ENCODE data around the gene POPDC3.

DNA sequence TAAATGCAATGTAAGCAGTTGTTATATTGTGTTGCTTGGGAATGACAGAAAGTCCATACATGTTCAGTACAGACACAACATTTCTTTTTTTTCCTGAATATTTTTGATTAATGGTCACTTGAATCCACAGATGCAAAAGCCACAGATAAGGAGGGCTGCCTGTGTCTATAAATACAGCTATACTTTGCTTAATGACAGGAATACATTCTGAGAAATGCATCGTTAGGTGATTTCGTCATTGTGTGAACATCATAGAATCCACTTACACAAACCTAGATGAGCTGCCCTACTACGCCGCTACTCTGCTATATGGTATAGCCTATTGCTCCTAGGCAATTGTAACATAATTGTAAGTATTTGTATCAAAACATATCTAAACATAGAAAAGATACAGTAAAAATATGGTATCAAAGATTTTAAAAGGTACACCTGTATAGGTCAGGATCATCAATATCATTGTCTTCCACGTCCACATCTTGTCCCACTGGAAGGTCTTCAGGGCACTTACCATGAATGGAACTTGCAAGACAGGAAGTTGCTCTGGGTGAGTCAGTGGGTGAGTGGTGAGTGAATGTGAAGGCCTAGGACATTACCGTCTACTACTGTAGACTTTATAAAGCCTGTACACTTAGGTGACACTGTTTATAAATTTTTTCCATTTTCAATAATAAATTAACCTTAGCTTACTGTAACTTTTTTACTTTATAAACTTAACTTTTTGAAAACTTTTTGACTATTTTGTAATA lies 27.9 kb upstream of the POPDC3 start:
- TF ChIP-seq RFX5 (IDR thresholded peaks at IDR 0.05; ENCODE audit: low read depth, low read length) = no peak
- TF ChIP-seq, protein P1, sequence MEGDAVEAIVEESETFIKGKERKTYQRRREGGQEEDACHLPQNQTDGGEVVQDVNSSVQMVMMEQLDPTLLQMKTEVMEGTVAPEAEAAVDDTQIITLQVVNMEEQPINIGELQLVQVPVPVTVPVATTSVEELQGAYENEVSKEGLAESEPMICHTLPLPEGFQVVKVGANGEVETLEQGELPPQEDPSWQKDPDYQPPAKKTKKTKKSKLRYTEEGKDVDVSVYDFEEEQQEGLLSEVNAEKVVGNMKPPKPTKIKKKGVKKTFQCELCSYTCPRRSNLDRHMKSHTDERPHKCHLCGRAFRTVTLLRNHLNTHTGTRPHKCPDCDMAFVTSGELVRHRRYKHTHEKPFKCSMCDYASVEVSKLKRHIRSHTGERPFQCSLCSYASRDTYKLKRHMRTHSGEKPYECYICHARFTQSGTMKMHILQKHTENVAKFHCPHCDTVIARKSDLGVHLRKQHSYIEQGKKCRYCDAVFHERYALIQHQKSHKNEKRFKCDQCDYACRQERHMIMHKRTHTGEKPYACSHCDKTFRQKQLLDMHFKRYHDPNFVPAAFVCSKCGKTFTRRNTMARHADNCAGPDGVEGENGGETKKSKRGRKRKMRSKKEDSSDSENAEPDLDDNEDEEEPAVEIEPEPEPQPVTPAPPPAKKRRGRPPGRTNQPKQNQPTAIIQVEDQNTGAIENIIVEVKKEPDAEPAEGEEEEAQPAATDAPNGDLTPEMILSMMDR (conservative IDR thresholded peaks at IDR 0.05; ENCODE audit: low read depth, low read length) = no peak
- 0 out of 2 replicates have a peak, but pooled peaks have one; percentile 11 for TF ChIP-seq FOS (IDR thresholded peaks at IDR 0.05; ENCODE audit: low read depth, low read length)
- TF ChIP-seq POLR2A (IDR thresholded peaks at IDR 0.05; ENCODE audit: low read depth, low read length) = no peak
- TF ChIP-seq CHD1 (IDR thresholded peaks at IDR 0.05; ENCODE audit: low read depth, low read length) = no peak
- no peak for TF ChIP-seq MXI1 (IDR thresholded peaks at IDR 0.05; ENCODE audit: borderline replicate concordance, low read depth, low read length)
- TF ChIP-seq CEBPB (IDR thresholded peaks at IDR 0.05; ENCODE audit: low read depth, low read length) = no peak
- no peak for TF ChIP-seq SMC3 (IDR thresholded peaks at IDR 0.05; ENCODE audit: low read depth, low read length)

Measured in IMR-90 (cell line).